ENCODE data around the gene LPIN2. TPM values are rescaled to one million over a fixed set of nuclear protein-coding genes. Genes with fewer than 3 reads are reported as not detected.

LPIN2 gene
- total and polyA plus RNA-seq, 2 of the 13 experiments (the other 11 are each of a cell fraction or from before 2014, with no cell fraction given), result 46.0 to 119 TPM

- Histone ChIP-seq H3K4me1 (ENCODE audit: insufficient read depth, low read length) (peaks cover 81% of the 10 kb centered on the region), H3K79me2 (ENCODE audit: insufficient read depth, low read length) (peaks cover 98% of the 10 kb centered on the region), H3K27me3 (ENCODE audit: control insufficient read depth in 1 of 2, insufficient read depth in 2 of 2, low read length in 2 of 2) (no peaks in the 10 kb centered on the region), H4K20me1 (ENCODE audit: insufficient read depth, low read length) (peaks cover 92% of the 10 kb centered on the region), H3K36me3 (replicated peaks in 1 of 2; ENCODE audit: control insufficient read depth in 1 of 2, insufficient read depth in 2 of 2, low read length in 2 of 2) (peaks cover 4 to 20% of the 10 kb centered on the region in 2 experiments; a peak in 4 of 5 replicates), H3K4me2 (ENCODE audit: low read depth, low read length) (no peak overlapping the region), H3K27ac (ENCODE audit: extremely low read length, insufficient read depth, low read length) (no peak overlapping the region), H2AFZ (ENCODE audit: low read length) (no peak overlapping the region), H3K9ac (ENCODE audit: insufficient read depth, low read depth, low read length) (no peak overlapping the region), H3K9me3 (ENCODE audit: low read length) (no peaks in the 10 kb centered on the region), H3K4me3 (replicated peaks in 1 of 3; ENCODE audit: insufficient read depth in 1 of 3, low read depth in 2 of 3, low read length in 3 of 3) (no peak overlapping the region)
- in situ Hi-C loops (cut with HindIII; ENCODE audit: extremely low pct_ligation_motif_present, low pct_unique_long_range_greater_than_20kb) (no loop called here), intact Hi-C loops (cut with micrococcal nuclease; ENCODE audit: unreplicated experiment) (no loop called here)
- TF ChIP-seq TFAP4 (IDR thresholded peaks at IDR 0.05; ENCODE audit: borderline replicate concordance, low read depth) (no peak), RBM22 (optimal IDR thresholded peaks at IDR 0.05; ENCODE audit: low read length) (peak; percentile 57)
- POLR2A ChIA-PET, result no interaction called here
- ATAC-seq (no peak), FAIRE-seq (no peak), DNase-seq (ENCODE audit: low spot score) (no peak)
- WGBS (ENCODE audit: low lambda C conversion rate), result 95% methylated on average over 11 of the region's 11 CpGs
- no TSS peak for BruUV-seq (replicated peaks)
- CTCF ChIA-PET (ENCODE audit: low intra/inter-chr PET ratio, low total read pairs), result no interaction called here
These were observed 45.6 kb downstream of the LPIN2 start for GRCh38 chr18:2967357-2967756.

GRCh38 chr18:2966560-2966959 is 46.4 kb downstream of the LPIN2 start:
- ChIA-PET CTCF (ENCODE audit: low intra/inter-chr PET ratio, low total read pairs) (no interaction called here), POLR2A (no interaction called here)
- peaks cover 98% of the 10 kb centered on the region for H3K79me2 ChIP-seq (ENCODE audit: insufficient read depth, low read length)
- no TSS peak for BruUV-seq (replicated peaks)
- no peak overlapping the region for H3K4me3 ChIP-seq (replicated peaks in 1 of 3; ENCODE audit: insufficient read depth in 1 of 3, low read depth in 2 of 3, low read length in 3 of 3)
- H3K9me3 ChIP-seq (ENCODE audit: low read length), result no peaks in the 10 kb centered on the region
- H3K9ac ChIP-seq (ENCODE audit: insufficient read depth, low read depth, low read length), result no peak overlapping the region
- peaks cover 81% of the 10 kb centered on the region for H3K4me1 ChIP-seq (ENCODE audit: insufficient read depth, low read length)
- FAIRE-seq (no peak), DNase-seq (ENCODE audit: low spot score) (no peak), ATAC-seq (no peak; the same call in 2 of the 3 replicates)
- in situ Hi-C loops (cut with HindIII; ENCODE audit: extremely low pct_ligation_motif_present, low pct_unique_long_range_greater_than_20kb), result no loop called here
- intact Hi-C loops (cut with micrococcal nuclease; ENCODE audit: unreplicated experiment), result no loop called here
- no peak overlapping the region for H3K4me2 ChIP-seq (ENCODE audit: low read depth, low read length)
- peaks cover 6 to 17% of the 10 kb centered on the region in 2 experiments; a peak in 4 of 5 replicates for H3K36me3 ChIP-seq (replicated peaks in 1 of 2; ENCODE audit: control insufficient read depth in 1 of 2, insufficient read depth in 2 of 2, low read length in 2 of 2)
- H3K27ac ChIP-seq (ENCODE audit: extremely low read length, insufficient read depth, low read length), result no peak overlapping the region
- H2AFZ ChIP-seq (ENCODE audit: low read length), result no peak overlapping the region
- peaks cover 94% of the 10 kb centered on the region for H4K20me1 ChIP-seq (ENCODE audit: insufficient read depth, low read length)
- no peaks in the 10 kb centered on the region for H3K27me3 ChIP-seq (ENCODE audit: control insufficient read depth in 1 of 2, insufficient read depth in 2 of 2, low read length in 2 of 2)
- TF ChIP-seq ZFX (CRISPR knock-in tag; IDR thresholded peaks at IDR 0.05; ENCODE audit: low read depth) (no peak), ZFP36L1 (CRISPR knock-in tag; IDR thresholded peaks at IDR 0.05) (no peak), ZFP41 (CRISPR knock-in tag; IDR thresholded peaks at IDR 0.05; ENCODE audit: borderline replicate concordance) (no peak), ZNF33A (CRISPR knock-in tag; IDR thresholded peaks at IDR 0.05; ENCODE audit: borderline replicate concordance) (no peak), MXD3 (CRISPR knock-in tag; IDR thresholded peaks at IDR 0.05) (no peak), ZBTB33 (CRISPR knock-in tag; IDR thresholded peaks at IDR 0.05) (peak; percentile 69; the same call in 1 of the 2 replicates), MLLT10 (CRISPR knock-in tag; IDR thresholded peaks at IDR 0.05) (no peak), ZSCAN25 (CRISPR knock-in tag; IDR thresholded peaks at IDR 0.05) (no peak)
- 98% methylated on average over 4 of the region's 4 CpGs for WGBS (ENCODE audit: low lambda C conversion rate)

Data from HepG2 (cell line).